Renal pelvis (tissue), 4 donors: ENCODE data around the gene MDFIC. TPM values are rescaled to one million over a fixed set of nuclear protein-coding genes. Genes with fewer than 3 reads are reported as not detected.

ENCODE experiments used
- DNase-seq: peaks from one replicate; pipeline ENCODE4 v3.0.0-alpha.2; 2013
- polyA plus RNA-seq, 3 donors: library from polyadenylated mRNA; unstranded; fragments of 120-200 nt; gene quantifications; one replicate each; pipeline ENCODE4 v1.2.1, GENCODE V29; 2013; ENCODE audit not compliant: insufficient read length in 3 of 3

Gene MDFIC
- polyA plus RNA-seq, 3 donors = 25.7 to 29.7 (median 26.9) TPM

GRCh38 chr7:114922652-114923402, 933 bp downstream of the MDFIC start:
- DNase-seq = peak; percentile 58

GRCh38 chr7:114923403-114923713, 1.5 kb downstream of the MDFIC start:
- DNase-seq = no peak

GRCh38 chr7:114924038-114924712, 2.3 kb downstream of the MDFIC start:
- no peak for DNase-seq

DNA sequence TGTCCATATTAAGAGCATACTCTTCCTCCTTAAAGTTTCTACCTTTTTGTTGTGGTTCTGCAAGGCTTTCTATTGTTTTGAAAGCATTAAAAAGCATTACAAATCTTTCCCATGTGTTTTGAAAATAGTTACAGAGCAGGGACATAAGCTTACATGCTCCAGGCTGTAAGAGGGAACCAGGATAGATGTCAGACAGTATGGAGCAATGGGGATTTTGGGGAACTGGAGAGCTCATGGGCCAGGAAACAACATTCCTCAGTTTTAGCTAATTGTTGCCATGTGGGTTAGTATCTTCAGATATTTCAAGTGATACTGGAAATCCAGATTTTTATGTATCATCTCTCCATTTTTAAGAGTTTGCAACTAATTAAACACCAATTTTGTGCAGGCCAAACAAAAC, 3.5 kb downstream of the MDFIC start:
- DNase-seq = no peak

GRCh38 chr7:114928060-114928459, 6.2 kb downstream of the MDFIC start:
- DNase-seq = no peak

DNA sequence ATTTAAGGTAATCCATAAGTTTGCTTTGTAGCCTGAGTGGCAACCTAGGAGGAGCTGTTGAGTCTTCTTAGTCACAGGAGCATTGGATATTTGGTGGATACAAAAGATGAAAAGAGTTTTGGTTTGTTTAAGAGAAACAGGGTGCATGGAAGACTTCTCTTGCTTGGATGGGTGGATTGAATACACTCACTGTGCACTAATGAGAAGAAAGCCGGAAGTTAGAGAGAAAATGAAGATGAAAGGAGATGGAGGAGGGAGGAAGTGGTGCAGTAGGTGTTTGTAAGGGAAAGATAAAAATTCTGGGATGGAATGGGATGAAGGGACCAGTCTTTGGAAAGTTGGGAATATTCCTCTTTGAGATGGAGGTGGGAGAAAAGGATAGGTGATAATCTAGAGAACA, 7.7 kb downstream of the MDFIC start:
- DNase-seq = no peak

DNA sequence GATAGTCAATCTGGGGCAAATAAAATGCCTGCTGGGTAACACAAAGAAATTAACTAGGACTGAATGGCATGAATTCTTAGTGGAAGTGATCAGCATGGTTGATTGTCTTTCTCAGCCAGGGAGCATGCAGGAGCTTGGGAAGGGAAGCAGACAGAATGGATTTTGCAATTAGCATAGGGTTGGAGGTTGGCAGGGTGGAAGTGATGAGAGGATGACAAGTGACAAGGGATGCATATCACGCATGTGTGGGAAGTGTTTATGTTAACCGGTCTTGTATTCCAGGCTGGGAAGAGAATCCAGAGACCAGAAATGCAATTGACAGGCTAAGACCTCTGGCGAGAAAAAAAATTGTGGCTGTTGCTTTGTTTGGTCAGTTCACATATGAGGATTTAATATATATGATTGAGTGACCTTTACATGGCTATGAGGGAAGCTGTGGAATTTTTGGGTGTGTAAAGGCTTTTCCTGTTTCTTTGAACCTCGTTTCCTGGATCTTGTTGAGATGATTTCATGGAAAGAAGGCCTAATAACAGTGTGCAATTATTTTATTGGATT, 8.3 kb downstream of the MDFIC start:
- no peak for DNase-seq

GRCh38 chr7:114930829-114931655, 9.1 kb downstream of the MDFIC start:
- no peak for DNase-seq

DNA sequence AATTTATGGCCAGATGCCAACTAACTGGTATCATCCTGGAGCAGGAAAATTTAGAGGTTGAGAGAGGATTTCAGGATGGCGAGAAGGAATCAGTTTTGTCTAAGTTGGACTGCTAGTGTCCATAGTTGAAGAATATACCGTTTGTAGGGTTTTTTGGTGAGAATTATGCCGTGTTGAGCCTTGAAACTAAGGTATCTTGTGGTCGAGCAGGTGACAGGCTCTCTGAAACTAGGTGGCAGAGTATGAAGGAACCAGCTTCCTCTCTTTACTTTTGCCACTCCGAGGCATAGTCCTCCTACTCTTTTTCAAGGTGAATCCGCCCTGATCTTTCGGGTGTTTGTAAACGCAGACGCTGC, 9.7 kb downstream of the MDFIC start:
- no peak for DNase-seq

GRCh38 chr7:114932991-114933390, 11.1 kb downstream of the MDFIC start:
- DNase-seq = no peak

GRCh38 chr7:114933658-114934057, 11.8 kb downstream of the MDFIC start:
- DNase-seq = no peak

DNA sequence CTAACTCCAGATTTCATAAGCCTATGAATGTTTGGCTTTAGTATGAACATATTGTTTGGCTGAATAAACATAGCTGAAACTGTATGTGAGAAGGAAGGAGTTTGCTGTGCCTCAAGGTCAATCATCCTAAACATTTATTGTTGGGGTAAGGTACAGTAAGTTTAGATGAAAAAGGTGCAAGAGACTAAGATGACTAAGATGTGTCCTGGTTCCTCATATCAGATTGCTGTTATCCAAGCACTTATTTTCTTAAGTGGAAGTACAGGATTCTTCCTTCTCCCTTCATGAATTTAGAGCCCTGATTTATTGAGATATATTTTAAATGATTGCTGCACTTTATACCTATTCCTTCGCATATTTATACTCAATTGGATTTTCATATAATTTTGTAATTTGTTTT, 12.2 kb downstream of the MDFIC start:
- DNase-seq = no peak

GRCh38 chr7:114934713-114935112, 12.8 kb downstream of the MDFIC start:
- DNase-seq = no peak

GRCh38 chr7:114936471-114936870, 14.6 kb downstream of the MDFIC start:
- DNase-seq = no peak

- DNase-seq = no peak
Observed at GRCh38 chr7:114937446-114937845, 15.6 kb downstream of the MDFIC start.

GRCh38 chr7:114938785-114939184, 16.9 kb downstream of the MDFIC start:
- DNase-seq = no peak

GRCh38 chr7:114939484-114940097, 17.7 kb downstream of the MDFIC start:
- no peak for DNase-seq

- DNase-seq = no peak
Observed at GRCh38 chr7:114940220-114940619, 18.3 kb downstream of the MDFIC start.

- no peak for DNase-seq
Observed at GRCh38 chr7:114941692-114942091, 19.8 kb downstream of the MDFIC start.

DNA sequence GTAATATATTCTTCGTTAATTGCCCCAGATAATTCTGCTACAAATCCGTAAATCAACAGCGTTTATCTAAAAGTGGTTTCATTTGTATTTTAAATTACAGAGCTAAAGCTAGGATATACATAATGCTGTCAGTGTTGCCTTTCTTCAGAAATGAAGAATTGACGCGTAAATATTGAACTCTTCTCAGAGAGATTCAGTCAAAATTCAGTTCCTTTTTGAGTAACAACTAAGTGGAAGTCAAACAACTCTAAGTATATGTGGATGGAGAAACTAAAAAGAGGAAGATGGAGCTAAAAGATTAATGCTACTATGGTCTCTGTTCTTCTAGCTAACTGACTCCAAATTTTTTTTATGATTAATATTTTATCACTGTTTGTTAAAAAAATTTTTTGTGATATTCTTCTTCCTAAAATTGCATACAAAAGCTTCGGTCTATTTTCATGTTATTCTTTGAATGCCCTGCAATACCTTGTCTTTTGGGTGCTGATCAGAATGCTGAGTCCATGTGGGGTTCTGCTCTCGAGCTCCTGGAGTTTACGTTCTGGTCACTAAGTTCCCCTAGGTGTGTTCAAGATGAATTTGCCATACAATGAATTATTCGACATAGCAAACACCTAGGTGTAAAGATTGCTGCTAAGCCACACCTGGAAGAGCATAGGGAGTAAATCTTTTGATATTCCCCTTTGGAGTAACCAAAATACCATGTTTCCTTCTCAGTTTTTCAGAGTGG, 20.7 kb downstream of the MDFIC start:
- DNase-seq = no peak

- DNase-seq = no peak
Observed at GRCh38 chr7:114943530-114943929, 21.6 kb downstream of the MDFIC start.
